ENCODE results near the gene CLDN22.

- TF ChIP-seq, protein P1, sequence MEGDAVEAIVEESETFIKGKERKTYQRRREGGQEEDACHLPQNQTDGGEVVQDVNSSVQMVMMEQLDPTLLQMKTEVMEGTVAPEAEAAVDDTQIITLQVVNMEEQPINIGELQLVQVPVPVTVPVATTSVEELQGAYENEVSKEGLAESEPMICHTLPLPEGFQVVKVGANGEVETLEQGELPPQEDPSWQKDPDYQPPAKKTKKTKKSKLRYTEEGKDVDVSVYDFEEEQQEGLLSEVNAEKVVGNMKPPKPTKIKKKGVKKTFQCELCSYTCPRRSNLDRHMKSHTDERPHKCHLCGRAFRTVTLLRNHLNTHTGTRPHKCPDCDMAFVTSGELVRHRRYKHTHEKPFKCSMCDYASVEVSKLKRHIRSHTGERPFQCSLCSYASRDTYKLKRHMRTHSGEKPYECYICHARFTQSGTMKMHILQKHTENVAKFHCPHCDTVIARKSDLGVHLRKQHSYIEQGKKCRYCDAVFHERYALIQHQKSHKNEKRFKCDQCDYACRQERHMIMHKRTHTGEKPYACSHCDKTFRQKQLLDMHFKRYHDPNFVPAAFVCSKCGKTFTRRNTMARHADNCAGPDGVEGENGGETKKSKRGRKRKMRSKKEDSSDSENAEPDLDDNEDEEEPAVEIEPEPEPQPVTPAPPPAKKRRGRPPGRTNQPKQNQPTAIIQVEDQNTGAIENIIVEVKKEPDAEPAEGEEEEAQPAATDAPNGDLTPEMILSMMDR (IDR thresholded peaks at IDR 0.05) = no peak
- TF ChIP-seq POLR2A (IDR thresholded peaks at IDR 0.05) (no peak), EP300 (IDR thresholded peaks at IDR 0.05) (no peak)
Observed at GRCh38 chr4:183286590-183287308, 33.3 kb downstream of the CLDN22 start.
